Uterus (tissue), 4 donors: ENCODE measurements around the gene OR10A3. TPM values are rescaled to one million over a fixed set of nuclear protein-coding genes. Genes with fewer than 3 reads are reported as not detected.

ENCODE experiments used
- DNase-seq, 2 donors: peaks; one replicate each; pipeline ENCODE4 v3.0.0-alpha.2; 2019 to 2020
- H3K27ac ChIP-seq, 2 donors: fragments of 200-600 bp; sonication (generic); 1 replicate in 1 of 2; 2 replicates in 1 of 2; pipeline ENCODE4 v1.5.1; 2016 to 2018
- H3K27me3 ChIP-seq, 2 donors: fragments of 200-600 bp; sonication (generic); one replicate each; pipeline ENCODE4 v1.5.1; 2018 to 2019; ENCODE audit warnings: control low read depth in 1 of 2
- H3K36me3 ChIP-seq, 2 donors: fragments of 200-600 bp; sonication (generic); one replicate each; pipeline ENCODE4 v1.5.1; 2019; ENCODE audit warnings: control low read depth in 1 of 2
- H3K4me1 ChIP-seq, 2 donors: fragments of 200-600 bp; sonication (generic); one replicate each; pipeline ENCODE4 v1.5.1; 2018 to 2019; ENCODE audit warnings: control low read depth in 1 of 2
- H3K4me3 ChIP-seq, 2 donors: fragments of 200-600 bp; sonication (generic); 1 replicate in 1 of 2; 2 replicates in 1 of 2; pipeline ENCODE4 v1.5.1; 2018 to 2019; ENCODE audit warnings: mild to moderate bottlenecking in 1 of 2
- H3K9me3 ChIP-seq, 2 donors: fragments of 200-600 bp; sonication (generic); one replicate each; pipeline ENCODE4 v1.5.1; 2019; ENCODE audit warnings: control low read depth in 1 of 2
- CTCF ChIP-seq, 4 experiments: fragments of 200-600 bp in 2 of 4; fragments of 450-650 bp in 2 of 4; sonication (generic) in 2 of 4; IDR thresholded peaks; one replicate each; pipeline ENCODE4 v1.5.1; 2016 to 2019; ENCODE audit warnings: antibody characterized with exemption in 4 of 4, mild to moderate bottlenecking in 2 of 4, moderate library complexity in 1 of 4
- POLR2A ChIP-seq, 2 donors: fragments of 450-650 bp; IDR thresholded peaks; one replicate each; pipeline ENCODE4 v1.6.1; 2016; ENCODE audit warnings: antibody characterized with exemption in 2 of 2, mild to moderate bottlenecking in 1 of 2, moderate library complexity in 1 of 2
- intact Hi-C: fragments of 100-400 bp; cut with DNase I; formaldehyde crosslinking; loops from one replicate; pipeline ENCODE4 v1.15.1; 2023; ENCODE audit warnings: low total_unique reads
- total RNA-seq, 4 donors: library from RNA; depleted of rRNA in 3 of 4; stranded (reverse); fragments of >200 nt in 3 of 4; gene quantifications; one replicate each; pipeline versions ENCODE4 v1.1.0 to v1.2.4, GENCODE V29; 2014 to 2023
- donor health status: DM: yes; HTN: yes; CAD: no.

OR10A3 gene
- total RNA-seq, 4 donors from 2014 or later = not detected

GRCh38 chr11:7941146-7941545, 362 bp downstream of the OR10A3 start:
- Histone ChIP-seq H3K36me3 (no peaks in the 10 kb centered on the region), H3K4me3 (no peak overlapping the region), H3K27me3 (no peaks in the 10 kb centered on the region), H3K9me3 (peaks cover 0 to 7% of the 10 kb centered on the region in 2 donors), H3K27ac (no peak overlapping the region), H3K4me1 (no peaks in the 10 kb centered on the region)
- DNase-seq = no peak
- intact Hi-C loops = no loop called here
- TF ChIP-seq CTCF (IDR thresholded peaks at IDR 0.05) (no peak), POLR2A (IDR thresholded peaks at IDR 0.05) (no peak)

GRCh38 chr11:7936615-7937014, 4.9 kb downstream of the OR10A3 start:
- Histone ChIP-seq H3K27me3 (no peaks in the 10 kb centered on the region), H3K27ac (no peak overlapping the region), H3K9me3 (no peaks in the 10 kb centered on the region), H3K4me3 (no peak overlapping the region), H3K4me1 (no peaks in the 10 kb centered on the region), H3K36me3 (no peaks in the 10 kb centered on the region)
- TF ChIP-seq CTCF (IDR thresholded peaks at IDR 0.05) = no peak
- TF ChIP-seq POLR2A (IDR thresholded peaks at IDR 0.05) = no peak
- intact Hi-C loops = no loop called here
- DNase-seq = no peak

GRCh38 chr11:7931168-7931567, 10.3 kb downstream of the OR10A3 start, which contains the start of gene OR10A6:
OR10A6 (minus strand) TSS chr11:7931268; CDS start chr11:7928662, 2,606 bp downstream.
- no peaks in the 10 kb centered on the region for H3K9me3 ChIP-seq
- TF ChIP-seq CTCF (IDR thresholded peaks at IDR 0.05) (no peak), POLR2A (IDR thresholded peaks at IDR 0.05) (no peak)
- H3K27ac ChIP-seq = no peak within 1 kb of the TSS
- intact Hi-C loops = no loop called here
- H3K4me3 ChIP-seq = no peak within 1 kb of the TSS
- H3K36me3 ChIP-seq = no peaks in the 10 kb centered on the region
- no peaks in the 10 kb centered on the region for H3K4me1 ChIP-seq
- H3K27me3 ChIP-seq = no peaks in the 10 kb centered on the region
- no peak for DNase-seq

GRCh38 chr11:7927635-7928034, 13.9 kb downstream of the OR10A3 start:
- TF ChIP-seq POLR2A (IDR thresholded peaks at IDR 0.05) (no peak), CTCF (IDR thresholded peaks at IDR 0.05) (no peak)
- Histone ChIP-seq H3K4me3 (no peak overlapping the region), H3K27me3 (no peaks in the 10 kb centered on the region), H3K36me3 (no peaks in the 10 kb centered on the region), H3K27ac (no peak overlapping the region), H3K4me1 (no peaks in the 10 kb centered on the region), H3K9me3 (no peaks in the 10 kb centered on the region)
- no peak for DNase-seq
- intact Hi-C loops = no loop called here

GRCh38 chr11:7924536-7924935, 17.0 kb downstream of the OR10A3 start:
- Histone ChIP-seq H3K36me3 (no peaks in the 10 kb centered on the region), H3K4me3 (no peak overlapping the region), H3K27ac (no peak overlapping the region), H3K4me1 (no peaks in the 10 kb centered on the region), H3K9me3 (no peaks in the 10 kb centered on the region), H3K27me3 (no peaks in the 10 kb centered on the region)
- no peak for TF ChIP-seq CTCF (IDR thresholded peaks at IDR 0.05)
- TF ChIP-seq POLR2A (IDR thresholded peaks at IDR 0.05) = no peak
- intact Hi-C loops = no loop called here
- no peak for DNase-seq
